Endometrium (tissue), 2 donors: ENCODE results near the gene DOCK1.

ENCODE experiments used
- FAIRE-seq: peaks from 2 replicates; lab custom pipeline; 2012; peaks lifted over from hg19 to GRCh38; lab: Jason Lieb, UNC
- donor health status: control.
- donor health status: control.

The DOCK1 gene

GRCh38 chr10:127142856-127143255, 237.6 kb downstream of the DOCK1 start:
- no peak for FAIRE-seq

- no peak for FAIRE-seq
These were observed 239.9 kb downstream of the DOCK1 start for GRCh38 chr10:127145173-127145572.

- no peak for FAIRE-seq
These were observed 241.4 kb downstream of the DOCK1 start for GRCh38 chr10:127146661-127147060.

DNA sequence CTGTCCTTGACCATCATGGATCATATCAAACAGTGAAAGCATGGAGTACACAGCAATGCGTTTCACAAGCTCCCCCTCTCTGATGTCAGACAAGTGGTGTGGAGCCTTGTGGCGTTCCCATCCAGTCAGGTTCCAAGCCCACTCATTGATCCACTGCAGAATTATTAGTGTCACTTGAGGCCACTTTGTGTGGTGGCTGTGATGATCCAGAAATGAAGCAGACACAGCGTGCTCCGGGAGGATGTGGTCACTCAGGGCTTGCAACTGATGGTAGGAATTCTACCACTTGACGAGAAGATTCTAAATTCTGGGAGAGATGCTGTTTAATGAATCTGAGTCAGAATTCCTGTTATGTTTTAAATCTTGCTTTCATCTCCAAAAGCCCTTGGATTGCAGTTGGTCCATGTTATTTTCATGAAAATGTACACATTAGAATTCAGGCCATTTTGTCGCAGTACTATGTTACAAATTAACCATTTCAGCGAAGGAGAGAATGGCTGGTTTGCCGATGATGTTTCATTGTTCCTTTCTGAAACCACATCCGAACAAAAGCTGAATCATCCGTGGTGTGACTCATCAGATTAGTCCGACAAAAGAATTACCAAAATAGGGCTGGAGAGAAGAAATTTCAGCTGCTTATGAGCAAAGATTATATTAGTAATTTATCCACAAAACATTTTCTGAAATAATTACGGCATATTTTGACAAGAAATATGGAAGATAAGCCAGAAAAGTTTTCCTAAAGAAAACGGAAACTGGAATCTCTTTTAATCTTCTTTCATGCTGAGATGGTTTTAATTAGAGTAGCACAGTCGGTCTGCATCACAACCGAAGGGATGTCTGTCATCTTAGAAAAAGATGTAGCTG, 243.1 kb downstream of the DOCK1 start:
- no peak for FAIRE-seq

- FAIRE-seq: no peak
These were observed 243.6 kb downstream of the DOCK1 start for GRCh38 chr10:127148933-127149220.

DNA sequence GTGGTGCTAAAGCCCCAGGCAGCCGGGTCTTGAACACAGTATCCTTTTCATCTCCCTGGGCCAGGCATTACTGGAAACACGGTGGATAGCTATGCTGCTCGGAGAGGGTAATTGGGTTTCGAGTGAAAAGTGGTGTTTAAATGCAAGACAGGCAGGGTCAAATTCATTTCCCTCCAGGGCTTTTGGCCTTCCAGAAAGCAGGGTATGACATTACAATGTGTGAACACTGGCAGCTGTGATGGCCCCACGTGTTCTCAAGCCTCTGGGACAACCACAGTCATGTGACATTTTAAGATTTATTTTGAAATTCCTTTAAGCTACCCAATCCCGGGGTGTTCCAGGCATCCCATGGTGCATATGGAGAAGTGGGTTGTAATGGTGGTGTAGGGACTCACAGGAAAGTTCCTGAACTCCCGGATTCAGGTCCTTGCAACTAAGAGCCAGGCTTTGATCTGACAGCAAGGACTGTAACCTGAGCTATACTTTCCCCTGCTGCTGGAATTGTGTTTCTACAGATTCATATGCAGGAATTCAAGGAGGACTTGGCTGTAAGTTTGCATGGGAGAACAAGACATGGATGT, 244.4 kb downstream of the DOCK1 start:
- no peak for FAIRE-seq

DNA sequence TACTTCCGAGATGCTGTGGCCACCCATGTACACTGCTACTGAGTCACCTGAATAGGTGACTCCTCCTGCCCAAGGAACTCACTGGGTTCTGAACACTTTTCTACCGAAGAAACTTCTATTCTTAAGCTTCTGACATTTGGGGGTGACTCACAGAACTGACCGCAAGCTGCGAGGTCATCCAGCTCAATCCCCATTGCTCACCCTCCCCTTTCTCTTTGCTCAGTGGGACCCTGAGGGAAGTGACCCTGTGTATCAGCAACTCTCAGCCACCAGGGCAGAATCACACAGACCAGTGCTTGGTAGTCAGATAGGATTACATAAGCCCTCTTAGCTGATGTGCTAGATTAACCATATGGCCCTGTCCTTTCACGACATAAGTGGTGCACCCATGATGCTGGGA, 244.9 kb downstream of the DOCK1 start:
- FAIRE-seq: no peak

GRCh38 chr10:127151541-127151940, 246.3 kb downstream of the DOCK1 start:
- no peak for FAIRE-seq

DNA sequence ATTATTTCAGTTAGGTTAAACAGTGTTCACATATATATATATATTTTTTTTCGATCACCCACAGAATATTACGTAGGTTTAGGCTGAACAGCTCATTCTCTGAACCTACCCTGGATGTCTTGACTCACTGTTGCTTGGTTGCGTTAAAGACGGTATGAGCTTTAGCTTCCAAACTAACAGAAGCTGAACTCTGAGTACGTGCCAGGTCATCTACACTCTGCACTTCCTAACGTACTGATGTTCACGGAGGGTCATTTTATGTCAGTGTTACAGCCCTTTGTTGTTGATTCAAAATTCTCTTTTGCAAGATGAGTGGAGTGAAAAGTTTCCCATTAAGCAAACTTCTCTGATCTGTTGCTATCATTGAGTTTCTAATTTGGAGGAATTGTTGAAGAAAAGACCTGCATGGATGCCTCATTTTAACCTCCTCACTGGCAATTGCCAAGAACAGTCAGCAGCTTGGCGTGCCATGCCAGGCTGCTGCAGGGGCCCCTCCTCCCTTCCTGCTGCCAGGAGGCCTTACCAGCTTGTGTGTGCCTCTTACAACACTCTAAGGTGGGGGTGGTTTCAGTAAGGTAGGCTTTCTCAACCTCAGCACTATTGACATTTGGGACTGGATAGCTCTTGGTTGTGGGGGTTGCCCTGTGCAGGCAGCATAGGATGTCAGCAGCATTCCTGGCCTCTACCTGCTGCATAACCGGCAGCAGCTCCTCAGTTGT, 246.9 kb downstream of the DOCK1 start:
- no peak for FAIRE-seq

- FAIRE-seq: no peak
These were observed 248.0 kb downstream of the DOCK1 start for GRCh38 chr10:127153181-127153580.

- FAIRE-seq: no peak
These were observed 249.8 kb downstream of the DOCK1 start for GRCh38 chr10:127154831-127155620.

DNA sequence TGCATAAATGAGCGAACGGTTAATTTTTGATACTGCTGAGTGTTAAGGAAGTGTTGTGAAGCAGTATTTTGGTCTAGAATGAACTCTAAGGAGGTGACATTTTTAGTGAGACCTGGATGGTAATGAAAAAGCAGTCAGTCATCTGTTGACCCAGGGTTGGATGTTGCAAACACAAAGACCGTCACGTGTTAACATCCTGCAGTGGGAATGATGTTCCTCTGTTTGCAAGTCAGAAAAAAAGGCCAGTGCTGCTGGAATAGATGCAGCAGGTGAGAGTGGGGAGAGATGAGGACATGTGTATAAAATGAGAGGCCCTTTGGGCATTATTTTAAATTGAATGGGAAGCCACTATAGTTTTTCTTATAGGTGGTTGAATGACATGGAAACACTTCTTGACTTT, 251.9 kb downstream of the DOCK1 start:
- FAIRE-seq: no peak

DNA sequence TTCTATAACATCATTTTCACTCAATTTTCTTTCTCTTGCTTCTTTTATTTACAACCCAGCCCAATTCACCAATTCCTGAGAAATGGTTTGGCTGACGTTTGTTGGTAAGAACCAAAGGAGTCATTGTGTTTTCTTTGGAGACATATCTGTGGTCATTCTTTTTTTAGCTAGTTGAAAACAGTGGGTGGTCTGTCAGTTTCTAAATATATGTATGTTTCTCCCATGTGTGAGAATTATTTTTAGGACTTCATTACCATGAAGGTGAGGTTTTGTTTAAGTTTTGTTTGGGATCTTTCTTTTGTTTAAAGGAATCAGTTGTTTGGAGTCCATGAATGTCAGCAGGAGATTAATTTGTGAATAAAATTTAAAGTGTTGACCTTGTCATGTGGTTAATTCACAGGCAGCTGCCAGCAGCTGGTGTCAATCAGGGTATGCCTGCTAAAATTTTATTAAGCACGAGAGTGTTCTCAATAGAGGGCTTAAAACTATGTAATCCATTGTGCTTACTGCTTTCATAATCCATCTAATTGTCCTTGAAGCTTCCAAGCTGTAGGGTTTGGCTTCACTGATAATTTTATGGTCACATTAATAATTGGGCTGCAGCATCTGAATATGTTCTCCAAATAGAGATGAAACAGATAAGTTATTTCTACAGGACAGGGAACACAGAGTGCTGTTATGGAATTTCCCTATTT, 252.4 kb downstream of the DOCK1 start:
- no peak for FAIRE-seq

DNA sequence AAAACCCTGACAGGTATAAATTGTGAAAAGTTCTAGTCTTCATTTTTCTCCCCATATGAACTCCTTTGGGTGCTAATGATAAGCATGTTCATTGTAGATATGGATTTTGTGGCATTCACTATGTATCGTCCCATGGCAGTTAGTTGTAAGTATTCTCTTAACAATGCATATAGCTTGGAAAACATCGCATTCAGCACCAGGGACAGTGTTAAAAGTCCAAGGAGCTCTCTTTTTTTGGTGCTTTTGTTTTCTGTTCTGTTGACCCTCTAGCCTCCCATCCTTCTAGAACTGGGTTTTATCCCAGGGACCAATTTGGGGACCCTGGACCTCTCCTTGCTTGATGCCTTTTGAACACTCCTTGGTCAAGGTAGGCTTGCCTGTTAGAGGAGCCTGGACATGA, 253.4 kb downstream of the DOCK1 start:
- no peak for FAIRE-seq

GRCh38 chr10:127159648-127160245, 254.5 kb downstream of the DOCK1 start:
- FAIRE-seq: no peak

DNA sequence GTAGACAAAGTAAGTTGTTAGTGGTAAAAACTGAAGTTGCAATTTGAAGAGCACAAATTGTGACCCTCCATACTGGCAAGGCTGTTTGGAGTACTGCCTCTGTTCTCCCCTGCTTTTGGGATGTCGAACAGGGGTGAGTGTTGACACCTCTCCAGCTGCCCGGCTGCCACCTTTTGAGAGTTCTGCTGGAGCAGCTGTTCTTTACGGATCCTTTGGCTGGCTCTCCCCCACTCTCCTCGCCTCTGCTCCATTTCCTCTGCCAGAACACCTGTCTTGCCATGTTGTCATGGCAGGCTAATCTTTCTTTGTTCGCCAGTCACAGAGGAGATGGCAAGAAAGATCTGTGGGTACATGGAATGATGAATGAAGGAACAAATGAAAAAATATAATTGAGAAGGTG, 256.3 kb downstream of the DOCK1 start:
- no peak for FAIRE-seq

DNA sequence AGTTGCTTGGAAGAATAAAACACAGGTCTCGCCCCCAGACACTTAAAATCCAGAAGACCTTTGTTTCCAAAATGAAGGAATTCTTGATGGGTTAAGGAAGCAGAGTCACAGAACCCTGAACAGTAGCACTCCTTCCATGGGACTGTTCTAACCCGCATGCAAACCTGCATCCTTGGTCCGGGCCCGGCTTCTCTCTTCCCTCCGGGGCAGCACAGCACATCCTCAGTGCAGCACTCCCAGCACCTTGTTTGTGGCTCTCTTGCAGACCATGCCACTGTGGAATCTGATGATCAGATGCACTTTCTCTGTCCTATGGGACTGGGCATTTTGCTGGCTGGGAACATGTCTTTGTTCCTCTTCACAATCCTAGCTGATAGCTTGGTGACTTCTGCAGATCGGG, 257.6 kb downstream of the DOCK1 start:
- no peak for FAIRE-seq

- no peak for FAIRE-seq
These were observed 263.0 kb downstream of the DOCK1 start for GRCh38 chr10:127168261-127168660.

- FAIRE-seq: no peak
These were observed 269.6 kb downstream of the DOCK1 start for GRCh38 chr10:127174866-127175265.

- no peak for FAIRE-seq
These were observed 270.3 kb downstream of the DOCK1 start for GRCh38 chr10:127175357-127176110.

DNA sequence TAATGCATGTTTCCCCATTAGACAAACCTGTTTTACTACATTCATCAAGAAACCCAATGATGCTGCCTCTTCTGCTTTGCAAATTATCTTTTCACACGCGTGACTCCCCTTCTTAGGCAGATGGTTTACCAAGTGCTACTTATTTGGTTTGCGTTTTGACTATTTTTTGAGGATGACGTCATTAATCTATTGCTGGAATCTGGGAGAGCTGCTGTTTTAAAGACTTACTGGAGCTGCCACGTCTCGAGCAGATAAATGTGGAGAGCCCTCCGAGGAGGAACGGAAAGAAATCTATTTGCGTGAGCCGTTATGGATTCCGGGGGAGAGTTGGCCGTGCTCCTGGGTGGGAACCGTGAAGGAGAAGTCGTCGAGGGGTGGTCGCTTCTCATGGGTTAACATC, 271.4 kb downstream of the DOCK1 start:
- no peak for FAIRE-seq
